Measurements from ENCODE around the gene RAPGEF2.

DNA sequence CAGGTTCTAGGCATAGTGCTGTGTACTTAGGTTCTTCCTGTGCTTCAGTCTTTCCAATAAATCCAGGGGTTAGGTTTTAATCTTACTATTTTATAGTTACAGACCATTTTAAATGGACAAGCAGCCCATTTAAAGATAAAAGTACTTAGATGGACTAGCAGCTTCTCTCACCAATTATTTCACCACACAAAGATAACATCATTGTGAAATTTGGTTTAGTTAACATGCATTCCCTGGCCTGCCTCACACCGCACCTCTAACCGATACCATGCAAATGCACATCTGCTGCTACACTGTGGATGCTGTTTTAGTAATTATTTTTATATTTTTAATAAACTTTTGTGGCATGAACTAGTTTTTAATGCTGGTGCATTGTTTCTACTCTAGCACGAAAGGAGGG lies 252.6 kb downstream of the RAPGEF2 start:
- TF ChIP-seq, protein P1, sequence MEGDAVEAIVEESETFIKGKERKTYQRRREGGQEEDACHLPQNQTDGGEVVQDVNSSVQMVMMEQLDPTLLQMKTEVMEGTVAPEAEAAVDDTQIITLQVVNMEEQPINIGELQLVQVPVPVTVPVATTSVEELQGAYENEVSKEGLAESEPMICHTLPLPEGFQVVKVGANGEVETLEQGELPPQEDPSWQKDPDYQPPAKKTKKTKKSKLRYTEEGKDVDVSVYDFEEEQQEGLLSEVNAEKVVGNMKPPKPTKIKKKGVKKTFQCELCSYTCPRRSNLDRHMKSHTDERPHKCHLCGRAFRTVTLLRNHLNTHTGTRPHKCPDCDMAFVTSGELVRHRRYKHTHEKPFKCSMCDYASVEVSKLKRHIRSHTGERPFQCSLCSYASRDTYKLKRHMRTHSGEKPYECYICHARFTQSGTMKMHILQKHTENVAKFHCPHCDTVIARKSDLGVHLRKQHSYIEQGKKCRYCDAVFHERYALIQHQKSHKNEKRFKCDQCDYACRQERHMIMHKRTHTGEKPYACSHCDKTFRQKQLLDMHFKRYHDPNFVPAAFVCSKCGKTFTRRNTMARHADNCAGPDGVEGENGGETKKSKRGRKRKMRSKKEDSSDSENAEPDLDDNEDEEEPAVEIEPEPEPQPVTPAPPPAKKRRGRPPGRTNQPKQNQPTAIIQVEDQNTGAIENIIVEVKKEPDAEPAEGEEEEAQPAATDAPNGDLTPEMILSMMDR (conservative IDR thresholded peaks at IDR 0.05) = no peak
- no peak for TF ChIP-seq ZFX (IDR thresholded peaks at IDR 0.05)
